Skin epidermis (tissue), 12 donors: ENCODE results near the gene CNP.

Experiments
- H3K27ac ChIP-seq, 21 experiments: fragments of 200-600 bp; sonication (generic) in 11 of 21; one replicate each; pipeline ENCODE4 v1.5.0; 2020; ENCODE audit warnings: mild to moderate bottlenecking in 3 of 21, inconsistent platforms in 2 of 21, moderate library complexity in 2 of 21
- H3K4me3 ChIP-seq, 7 experiments: fragments of 200-600 bp; sonication (generic) in 2 of 7; one replicate each; pipeline ENCODE4 v1.5.0; 2020; ENCODE audit warnings: inconsistent platforms in 2 of 7, mild to moderate bottlenecking in 2 of 7, moderate library complexity in 1 of 7

The CNP gene

GRCh38 chr17:41939044-41939692, 27.4 kb upstream of the CNP start:
- H3K27ac ChIP-seq = no peak overlapping the region
- H3K4me3 ChIP-seq = no peak overlapping the region

- Histone ChIP-seq H3K4me3 (no peak overlapping the region), H3K27ac (no peak overlapping the region)
Observed at GRCh38 chr17:41939693-41940090, 26.9 kb upstream of the CNP start.

- no peak overlapping the region for H3K27ac ChIP-seq
- H3K4me3 ChIP-seq = no peak overlapping the region
Observed at GRCh38 chr17:41941168-41941567, 25.4 kb upstream of the CNP start.

GRCh38 chr17:41942626-41943373, 23.8 kb upstream of the CNP start:
- Histone ChIP-seq H3K4me3 (no peak overlapping the region), H3K27ac (no peak overlapping the region)

GRCh38 chr17:41943492-41943891, 23.1 kb upstream of the CNP start:
- no peak overlapping the region for H3K27ac ChIP-seq
- no peak overlapping the region for H3K4me3 ChIP-seq

- no peak overlapping the region for H3K27ac ChIP-seq
- no peak overlapping the region for H3K4me3 ChIP-seq
Observed at GRCh38 chr17:41944943-41945342, 21.7 kb upstream of the CNP start.

GRCh38 chr17:41948762-41949460, 17.7 kb upstream of the CNP start:
- Histone ChIP-seq H3K4me3 (no peak overlapping the region), H3K27ac (no peak overlapping the region)

GRCh38 chr17:41956522-41956921, 10.1 kb upstream of the CNP start:
- no peak overlapping the region for H3K27ac ChIP-seq

GRCh38 chr17:41957031-41957868, 9.3 kb upstream of the CNP start:
- Histone ChIP-seq H3K27ac (no peak overlapping the region), H3K4me3 (no peak overlapping the region)

More at GRCh38 chr17:41956522-41956921, 10.1 kb upstream of the CNP start:
- no peak overlapping the region for H3K4me3 ChIP-seq

- no peak overlapping the region for H3K4me3 ChIP-seq
- no peak overlapping the region for H3K27ac ChIP-seq
Observed at GRCh38 chr17:41957869-41958439, 8.6 kb upstream of the CNP start.

GRCh38 chr17:41959030-41959335, 7.6 kb upstream of the CNP start:
- no peak overlapping the region for H3K27ac ChIP-seq
- H3K4me3 ChIP-seq = no peak overlapping the region

- H3K27ac ChIP-seq = no peak overlapping the region
- no peak overlapping the region for H3K4me3 ChIP-seq
Observed at GRCh38 chr17:41959336-41960095, 7.1 kb upstream of the CNP start.

- Histone ChIP-seq H3K27ac (no peak overlapping the region), H3K4me3 (no peak overlapping the region)
Observed at GRCh38 chr17:41962111-41962510, 4.5 kb upstream of the CNP start.

- Histone ChIP-seq H3K4me3 (no peak overlapping the region), H3K27ac (no peak overlapping the region)
Observed at GRCh38 chr17:41962768-41963434, 3.7 kb upstream of the CNP start.

- H3K4me3 ChIP-seq = peak overlapping the region; percentile 65 to 92 (median 89)
- H3K27ac ChIP-seq = peak overlapping the region in 20 of 21 experiments; percentile 60 to 97 (median 93)
Observed at GRCh38 chr17:41965694-41966462, 717 bp upstream of the CNP start.

- H3K4me3 ChIP-seq = peak overlapping the region; percentile 65 to 92 (median 89)
- H3K27ac ChIP-seq = peak overlapping the region; percentile 70 to 97 (median 93)
Observed at GRCh38 chr17:41967141-41967920, 736 bp downstream of the CNP start.
